Measurements from ENCODE around the gene THRB. TPM values are rescaled to one million over a fixed set of nuclear protein-coding genes. Genes with fewer than 3 reads are reported as not detected.

Gene THRB
- total and polyA plus RNA-seq, 2 experiments from 2014 or later, result 0.49 to 0.57 TPM

DNA sequence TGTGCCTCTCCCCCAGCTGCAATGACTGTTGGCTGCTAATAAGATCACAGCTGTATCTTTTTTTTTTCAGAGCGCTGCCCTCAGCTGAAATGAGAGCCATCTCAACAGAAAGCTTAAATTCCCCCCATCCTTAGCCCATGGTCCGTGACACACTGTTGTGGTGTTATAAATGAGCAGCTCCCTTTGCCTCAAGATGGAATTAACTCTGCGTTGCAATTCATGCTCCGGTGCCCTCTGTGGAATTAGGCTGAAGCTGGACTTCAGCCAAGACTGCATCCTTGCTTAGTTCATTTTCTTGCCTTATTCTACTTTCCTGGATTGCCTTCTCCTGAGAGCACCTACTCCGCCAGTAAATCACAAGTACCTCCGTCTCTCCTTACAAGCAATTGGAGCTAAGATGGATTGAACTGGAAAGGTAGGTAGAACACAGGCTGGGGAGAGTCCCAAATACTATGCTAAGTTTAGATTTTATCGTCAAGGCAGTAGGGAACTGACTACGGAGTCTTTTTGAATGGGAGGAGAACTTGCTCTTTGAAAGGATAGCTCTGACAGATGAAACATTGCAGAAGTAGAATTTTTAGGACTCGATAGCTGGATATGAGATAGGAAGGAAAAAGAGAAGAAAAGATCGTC, 39.0 kb upstream of the THRB start:
- Histone ChIP-seq H3K9me3 (ENCODE audit: low read depth) (no peaks in the 10 kb centered on the region), H3K36me3 (no peaks in the 10 kb centered on the region), H3K4me1 (ENCODE audit: low read depth) (peaks cover 19% of the 10 kb centered on the region), H3K27me3 (no peaks in the 10 kb centered on the region), H3K27ac (no peak overlapping the region), H3K4me3 (no peak overlapping the region)
- no peak for DNase-seq (ENCODE audit: low read depth in 1 of 2, low spot score in 1 of 2)
- TF ChIP-seq, protein P1, sequence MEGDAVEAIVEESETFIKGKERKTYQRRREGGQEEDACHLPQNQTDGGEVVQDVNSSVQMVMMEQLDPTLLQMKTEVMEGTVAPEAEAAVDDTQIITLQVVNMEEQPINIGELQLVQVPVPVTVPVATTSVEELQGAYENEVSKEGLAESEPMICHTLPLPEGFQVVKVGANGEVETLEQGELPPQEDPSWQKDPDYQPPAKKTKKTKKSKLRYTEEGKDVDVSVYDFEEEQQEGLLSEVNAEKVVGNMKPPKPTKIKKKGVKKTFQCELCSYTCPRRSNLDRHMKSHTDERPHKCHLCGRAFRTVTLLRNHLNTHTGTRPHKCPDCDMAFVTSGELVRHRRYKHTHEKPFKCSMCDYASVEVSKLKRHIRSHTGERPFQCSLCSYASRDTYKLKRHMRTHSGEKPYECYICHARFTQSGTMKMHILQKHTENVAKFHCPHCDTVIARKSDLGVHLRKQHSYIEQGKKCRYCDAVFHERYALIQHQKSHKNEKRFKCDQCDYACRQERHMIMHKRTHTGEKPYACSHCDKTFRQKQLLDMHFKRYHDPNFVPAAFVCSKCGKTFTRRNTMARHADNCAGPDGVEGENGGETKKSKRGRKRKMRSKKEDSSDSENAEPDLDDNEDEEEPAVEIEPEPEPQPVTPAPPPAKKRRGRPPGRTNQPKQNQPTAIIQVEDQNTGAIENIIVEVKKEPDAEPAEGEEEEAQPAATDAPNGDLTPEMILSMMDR (IDR thresholded peaks at IDR 0.05; ENCODE audit: low read depth, low read length), result no peak

DNA sequence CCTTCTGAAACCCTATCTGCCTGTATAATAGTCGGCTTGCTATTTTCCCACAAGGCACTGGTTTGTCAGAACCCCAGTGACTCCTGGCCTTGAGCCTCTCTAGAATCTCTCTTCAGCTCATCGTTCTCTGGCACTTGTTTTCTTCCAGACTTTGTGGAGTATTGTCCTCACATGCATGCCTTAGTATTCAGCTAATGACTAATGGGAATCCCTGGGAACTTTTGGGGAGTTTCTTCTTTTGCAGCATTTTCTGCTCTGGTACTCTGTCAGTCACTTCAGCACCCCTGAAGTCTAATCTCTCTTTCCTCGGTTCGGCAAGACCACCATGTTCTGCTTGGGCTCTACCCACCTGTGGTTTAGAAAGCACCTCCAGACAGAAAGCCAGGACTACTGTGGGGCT, 35.8 kb upstream of the THRB start:
- H3K36me3 ChIP-seq, result no peaks in the 10 kb centered on the region
- no peak overlapping the region for H3K27ac ChIP-seq
- H3K4me1 ChIP-seq (ENCODE audit: low read depth), result peaks cover 5% of the 10 kb centered on the region
- no peaks in the 10 kb centered on the region for H3K9me3 ChIP-seq (ENCODE audit: low read depth)
- no peak overlapping the region for H3K4me3 ChIP-seq
- H3K27me3 ChIP-seq, result no peaks in the 10 kb centered on the region
- TF ChIP-seq, protein P1 (IDR thresholded peaks at IDR 0.05; ENCODE audit: low read depth, low read length), result no peak
- DNase-seq (ENCODE audit: low read depth in 1 of 2, low spot score in 1 of 2), result no peak

DNA sequence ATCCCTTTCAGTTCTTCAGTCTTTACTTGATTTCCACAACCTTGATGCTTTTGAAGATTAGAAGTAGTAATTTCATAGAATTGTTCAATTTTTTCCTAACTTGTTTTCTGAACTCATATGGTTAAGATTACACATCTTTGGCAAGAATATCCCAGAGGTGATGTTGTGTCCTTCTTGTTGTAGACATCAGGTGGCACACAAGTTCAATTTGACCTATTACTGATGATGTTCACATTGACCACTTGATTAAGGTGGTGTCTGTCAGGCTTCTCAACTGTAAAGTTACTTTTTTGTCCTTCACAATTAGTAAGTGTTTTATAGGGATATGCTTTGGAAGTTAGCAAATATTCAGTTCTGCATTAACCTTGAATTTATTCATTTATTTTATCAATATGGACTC, 34.6 kb upstream of the THRB start:
- DNase-seq (ENCODE audit: low read depth in 1 of 2, low spot score in 1 of 2), result no peak
- TF ChIP-seq, protein P1 (IDR thresholded peaks at IDR 0.05; ENCODE audit: low read depth, low read length), result no peak
- Histone ChIP-seq H3K9me3 (ENCODE audit: low read depth) (no peaks in the 10 kb centered on the region), H3K4me1 (ENCODE audit: low read depth) (peaks cover 5% of the 10 kb centered on the region), H3K36me3 (no peaks in the 10 kb centered on the region), H3K27me3 (peaks cover 4% of the 10 kb centered on the region), H3K27ac (no peak overlapping the region), H3K4me3 (no peak overlapping the region)

- peak in 1 of 2 donors; percentile 30 for DNase-seq (ENCODE audit: low read depth in 1 of 2, low spot score in 1 of 2)
- no peak overlapping the region for H3K27ac ChIP-seq
Measured at GRCh38 chr3:24526640-24527212, 32.1 kb upstream of the THRB start.

GRCh38 chr3:24525557-24525956, 30.9 kb upstream of the THRB start:
- Histone ChIP-seq H3K27me3 (peaks cover 34% of the 10 kb centered on the region), H3K4me3 (no peak overlapping the region), H3K9me3 (ENCODE audit: low read depth) (no peaks in the 10 kb centered on the region), H3K27ac (no peak overlapping the region), H3K36me3 (no peaks in the 10 kb centered on the region), H3K4me1 (ENCODE audit: low read depth) (no peaks in the 10 kb centered on the region)
- DNase-seq (ENCODE audit: low read depth in 1 of 2, low spot score in 1 of 2), result no peak
- TF ChIP-seq, protein P1 (IDR thresholded peaks at IDR 0.05; ENCODE audit: low read depth, low read length), result no peak

More at GRCh38 chr3:24526640-24527212, 32.1 kb upstream of the THRB start:
- TF ChIP-seq, protein P1 (IDR thresholded peaks at IDR 0.05; ENCODE audit: low read depth, low read length), result no peak
- Histone ChIP-seq H3K36me3 (no peaks in the 10 kb centered on the region), H3K4me1 (ENCODE audit: low read depth) (no peaks in the 10 kb centered on the region), H3K9me3 (ENCODE audit: low read depth) (no peaks in the 10 kb centered on the region), H3K27me3 (peaks cover 27% of the 10 kb centered on the region), H3K4me3 (no peak overlapping the region)
